Measurements from ENCODE around the gene HSPA1B.
"Not testable (repeated sequence)": the region's sequence is repeated elsewhere in the genome, so short reads cannot be mapped to it uniquely, and the experiment has no call there.

The HSPA1B gene

DNA sequence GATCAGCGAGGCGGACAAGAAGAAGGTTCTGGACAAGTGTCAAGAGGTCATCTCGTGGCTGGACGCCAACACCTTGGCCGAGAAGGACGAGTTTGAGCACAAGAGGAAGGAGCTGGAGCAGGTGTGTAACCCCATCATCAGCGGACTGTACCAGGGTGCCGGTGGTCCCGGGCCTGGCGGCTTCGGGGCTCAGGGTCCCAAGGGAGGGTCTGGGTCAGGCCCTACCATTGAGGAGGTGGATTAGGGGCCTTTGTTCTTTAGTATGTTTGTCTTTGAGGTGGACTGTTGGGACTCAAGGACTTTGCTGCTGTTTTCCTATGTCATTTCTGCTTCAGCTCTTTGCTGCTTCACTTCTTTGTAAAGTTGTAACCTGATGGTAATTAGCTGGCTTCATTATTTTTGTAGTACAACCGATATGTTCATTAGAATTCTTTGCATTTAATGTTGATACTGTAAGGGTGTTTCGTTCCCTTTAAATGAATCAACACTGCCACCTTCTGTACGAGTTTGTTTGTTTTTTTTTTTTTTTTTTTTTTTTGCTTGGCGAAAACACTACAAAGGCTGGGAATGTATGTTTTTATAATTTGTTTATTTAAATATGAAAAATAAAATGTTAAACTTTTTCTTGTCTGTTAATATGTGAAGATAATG, 2.2 kb downstream of the HSPA1B start:
- peak; percentile 64 to 66 for DNase-seq

DNA sequence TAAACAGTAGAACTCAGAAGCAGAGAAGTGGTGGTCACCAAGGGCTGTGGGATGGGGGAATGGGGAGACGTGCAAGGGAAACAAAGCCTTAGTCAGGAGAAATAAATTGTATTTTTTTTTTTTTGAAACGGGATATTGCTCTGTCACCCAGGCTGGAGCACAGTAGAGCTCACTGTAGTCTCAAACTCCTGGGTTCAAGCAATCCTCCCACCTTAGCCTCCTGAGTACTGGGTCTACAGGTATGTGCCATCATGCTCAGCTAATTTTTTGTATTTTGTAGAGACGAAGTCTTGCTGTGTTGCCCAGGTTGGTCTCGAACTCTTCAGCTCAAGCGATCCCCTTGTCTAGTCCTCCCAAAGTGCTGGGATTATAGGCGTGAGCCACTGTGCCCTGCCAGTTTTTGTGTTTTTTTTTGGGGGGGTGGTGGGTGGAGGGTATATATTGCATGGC, 3.4 kb downstream of the HSPA1B start:
- no peak for DNase-seq

DNA sequence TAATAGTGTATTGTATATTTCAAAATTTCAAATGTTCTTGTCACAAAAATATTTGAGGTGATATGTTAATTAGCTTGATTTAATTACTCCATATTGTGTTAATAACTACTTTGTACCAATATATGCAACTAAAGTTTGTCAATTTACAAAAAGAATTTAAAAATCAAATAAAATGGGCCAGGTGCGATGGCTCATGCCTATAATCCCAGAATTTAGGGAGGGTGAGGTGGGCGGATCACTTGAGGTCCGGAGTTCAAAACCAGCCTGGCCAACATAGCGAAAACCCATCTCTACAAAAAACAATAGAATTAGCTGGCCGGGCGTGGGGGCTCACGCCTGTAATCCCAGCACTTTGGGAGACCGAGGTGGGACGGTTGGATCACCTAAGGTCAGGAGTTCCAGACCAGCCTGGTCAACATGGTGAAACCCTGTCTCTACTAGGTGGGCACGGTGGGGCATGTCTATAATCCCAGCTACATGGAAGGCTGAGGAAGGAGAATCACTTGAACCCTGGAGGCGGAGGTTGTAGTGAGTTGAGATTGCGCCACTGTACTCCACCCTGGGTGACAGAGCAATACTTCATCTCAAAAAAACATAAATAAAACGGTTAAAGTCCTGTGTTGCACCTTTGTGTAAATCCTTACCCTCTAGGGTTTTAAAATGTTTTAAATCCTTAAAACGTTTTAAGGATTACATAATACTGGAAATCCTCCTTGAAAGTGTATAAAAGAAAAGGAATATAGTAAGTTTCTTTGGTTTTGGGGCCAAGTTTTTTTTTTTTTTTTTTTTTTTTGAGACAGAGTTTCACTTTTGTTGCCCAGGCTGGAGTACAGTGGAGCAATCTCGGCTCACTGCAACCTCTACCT, 4.0 kb downstream of the HSPA1B start:
- no peak for DNase-seq

DNA sequence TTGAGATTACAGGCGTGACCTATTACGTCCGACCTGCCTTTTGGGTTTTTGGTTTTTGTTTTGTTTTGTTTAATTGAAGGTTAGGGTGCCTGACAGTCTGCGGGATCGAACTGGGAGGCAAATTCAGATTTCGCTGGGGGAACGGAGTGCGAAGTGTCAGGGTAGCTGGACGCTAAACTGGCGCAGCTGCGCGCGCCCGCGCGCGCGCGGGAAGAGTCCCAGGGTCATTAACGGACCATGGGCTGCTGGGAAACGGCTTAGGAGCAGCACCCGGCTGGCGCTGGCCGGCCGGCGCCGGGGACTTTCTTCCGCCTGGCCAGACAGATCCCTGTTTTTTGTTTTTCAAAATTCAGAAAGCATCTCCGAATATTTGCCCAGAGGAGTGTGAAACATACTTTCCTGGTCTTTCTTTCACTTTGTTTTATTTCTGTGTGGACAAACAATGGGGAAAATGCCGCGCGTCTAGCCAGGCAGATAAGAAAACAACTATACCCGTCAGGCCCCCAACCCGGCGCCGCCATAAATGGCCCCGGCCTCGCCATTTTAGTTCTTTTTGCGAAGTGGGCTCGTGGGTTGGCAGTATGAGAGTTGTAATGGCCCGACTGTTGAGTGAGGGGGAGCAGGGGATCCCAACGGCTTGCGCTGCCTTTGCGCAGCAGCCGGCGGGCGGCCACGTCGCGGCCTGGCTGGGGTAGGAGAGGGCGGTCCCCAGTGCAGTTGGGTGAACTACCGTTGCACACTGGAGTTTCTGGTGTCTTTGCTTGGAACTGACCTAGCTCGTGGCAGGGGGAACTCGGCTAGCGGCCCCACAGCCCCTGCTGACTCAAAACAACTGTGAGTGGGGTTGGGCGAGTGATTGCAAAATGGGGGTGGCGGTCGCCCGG, 7.1 kb downstream of the HSPA1B start:
- peak; percentile 73 to 80 for DNase-seq

DNA sequence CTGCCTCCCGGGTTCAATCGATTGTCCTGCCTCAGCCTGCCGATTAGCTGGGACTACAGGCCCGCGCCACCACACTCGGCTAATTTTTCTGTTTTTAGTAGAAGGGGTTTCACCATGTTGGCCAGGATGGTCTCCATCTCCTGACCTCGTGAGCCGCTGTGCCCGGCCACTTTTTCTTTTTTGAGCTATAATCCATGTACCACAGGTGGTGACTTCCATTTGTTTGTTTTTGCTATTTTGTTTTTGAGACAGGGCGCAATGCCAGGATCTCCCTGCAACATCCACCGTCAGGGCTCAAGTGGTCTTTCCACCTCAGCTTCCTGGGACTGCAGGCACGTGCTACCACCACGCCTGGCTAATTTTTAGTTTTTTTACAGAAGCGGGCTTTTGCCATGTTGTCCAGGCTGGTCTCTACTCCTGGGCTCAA, 8.5 kb downstream of the HSPA1B start:
- DNase-seq, result no peak

DNA sequence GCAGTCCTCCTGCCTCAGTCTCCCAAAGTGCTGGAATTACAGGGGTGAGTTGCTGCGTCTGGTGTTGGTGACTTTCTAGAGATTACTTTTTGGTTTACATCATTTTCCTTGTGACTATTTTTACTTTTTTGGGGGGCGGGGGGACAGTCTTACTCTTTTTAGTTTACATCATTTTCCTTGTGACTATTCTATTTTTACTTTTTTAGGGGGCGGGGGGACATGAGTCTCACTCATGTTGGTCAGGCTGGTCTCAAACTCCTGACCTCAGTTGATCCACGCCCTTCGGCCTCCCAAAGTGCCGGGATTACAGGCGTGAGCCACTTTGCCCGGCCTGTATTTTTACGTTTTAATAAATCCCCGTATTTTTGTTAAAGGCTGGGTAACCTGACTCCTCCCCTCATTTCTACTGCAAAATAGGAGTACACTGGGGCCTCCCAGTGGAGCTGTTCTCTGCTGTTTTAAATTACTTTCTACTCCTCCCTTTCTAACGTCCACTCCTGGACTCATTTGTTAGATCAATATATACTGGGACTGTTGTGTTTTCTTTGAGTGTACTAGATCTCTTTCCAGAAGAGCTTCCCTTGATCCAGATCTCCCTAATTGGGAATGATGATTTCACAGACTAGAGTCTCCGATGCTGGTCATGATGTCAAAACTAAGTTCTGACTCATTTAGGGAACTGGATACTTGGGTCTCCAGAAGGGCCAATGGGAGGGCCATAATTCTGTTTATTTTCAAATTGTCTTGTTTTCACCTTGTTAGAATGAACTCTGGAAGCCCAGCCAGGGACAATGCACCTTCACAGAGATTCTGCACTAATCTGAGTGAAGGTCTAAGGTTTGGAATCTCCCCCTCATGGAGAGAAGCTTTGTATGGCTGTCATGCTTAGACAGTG, 9.2 kb downstream of the HSPA1B start:
- DNase-seq, result no peak

DNA sequence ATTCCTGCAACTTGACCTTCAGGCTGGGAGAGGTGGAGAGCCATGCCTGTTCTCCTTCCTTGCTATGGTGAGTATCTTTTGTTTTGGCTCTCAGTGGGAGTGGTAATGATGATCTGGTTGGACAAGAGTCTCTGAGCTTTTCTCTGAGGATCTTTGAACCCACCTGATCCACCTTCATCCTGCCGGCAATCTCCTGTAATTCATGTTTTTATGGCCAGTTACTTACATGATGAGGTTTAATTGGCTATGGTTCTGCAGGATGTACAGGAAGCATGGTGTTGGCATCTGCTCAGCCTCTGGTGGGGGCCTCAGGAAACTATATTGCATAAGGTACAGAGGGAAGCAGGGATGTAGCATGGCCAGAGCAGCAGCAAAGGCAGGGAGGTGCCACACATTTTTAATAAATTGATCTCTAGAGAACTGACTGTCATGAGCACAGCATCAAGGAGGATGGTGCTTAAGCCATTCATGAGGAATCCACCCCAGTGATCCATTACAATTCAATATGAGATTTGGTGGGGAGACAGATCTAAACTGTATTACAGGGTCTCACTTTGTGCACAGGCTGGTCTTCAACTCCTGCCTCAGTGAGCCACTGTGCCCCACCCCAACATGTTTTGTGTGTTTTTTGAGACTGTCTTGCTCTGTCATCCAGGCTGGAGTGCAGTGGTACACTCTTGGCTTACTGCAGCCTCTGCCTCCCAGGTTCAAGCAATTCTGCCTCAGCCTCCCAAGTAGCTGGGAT, 10.0 kb downstream of the HSPA1B start:
- DNase-seq, result peak; percentile 48 to 59

DNA sequence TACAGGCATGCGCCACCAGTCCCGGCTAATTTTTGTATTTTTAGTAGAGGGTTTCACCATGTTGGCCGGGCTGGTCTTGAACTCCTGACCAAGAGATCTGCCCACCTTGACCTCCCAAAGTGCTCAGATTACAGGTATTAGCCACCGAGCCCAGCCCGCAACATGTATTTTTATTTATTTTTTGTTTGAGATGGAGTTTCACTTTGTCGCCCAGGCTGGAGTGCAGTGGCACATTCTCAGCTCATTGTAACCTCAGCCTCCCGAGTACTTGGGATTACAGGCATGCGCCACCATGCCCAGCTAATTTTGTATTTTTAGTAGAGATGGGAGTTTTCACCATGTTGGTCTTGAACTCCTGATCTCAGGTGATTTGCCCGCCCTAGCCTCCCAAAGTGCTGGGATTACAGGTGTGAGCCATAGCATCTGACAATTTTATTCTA, 10.6 kb downstream of the HSPA1B start:
- DNase-seq, result not testable (repeated sequence)

DNA sequence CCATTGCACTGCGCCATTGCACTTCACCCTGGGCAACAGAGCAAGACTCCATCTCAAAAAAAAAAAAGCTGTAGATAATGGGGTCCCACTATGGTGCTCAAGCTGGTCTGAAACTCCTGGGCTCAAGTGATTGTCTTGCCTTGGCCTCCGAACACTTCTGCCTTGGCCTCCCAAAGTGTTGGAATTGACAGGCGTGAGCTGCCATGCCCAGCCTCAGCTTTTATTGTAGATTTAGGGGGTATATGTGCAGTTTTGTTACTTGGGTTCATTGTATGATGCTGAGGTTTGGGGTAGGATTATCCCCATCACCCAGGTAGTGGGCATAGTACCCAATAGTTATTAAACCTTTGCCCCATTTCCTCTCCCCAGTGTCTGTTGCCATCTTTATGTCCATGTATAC, 11.4 kb downstream of the HSPA1B start:
- no peak for DNase-seq

DNA sequence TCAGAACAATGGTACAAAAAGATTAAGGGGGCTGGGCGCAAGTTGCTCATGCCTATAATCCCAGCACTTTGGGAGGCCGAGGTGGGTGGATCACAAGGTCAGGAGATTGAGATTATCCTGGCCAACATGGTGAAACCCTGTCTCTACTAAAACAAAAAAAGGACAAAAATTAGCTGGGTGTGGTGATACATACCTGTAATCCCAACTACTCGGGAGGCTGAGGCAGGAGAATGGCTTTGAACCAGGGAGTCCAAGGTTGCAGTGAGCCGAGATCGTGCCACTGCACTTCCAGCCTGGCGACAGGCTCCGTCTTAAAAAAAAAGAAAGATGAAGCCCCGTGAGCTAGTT, 12.2 kb downstream of the HSPA1B start:
- not testable (repeated sequence) for DNase-seq

DNA sequence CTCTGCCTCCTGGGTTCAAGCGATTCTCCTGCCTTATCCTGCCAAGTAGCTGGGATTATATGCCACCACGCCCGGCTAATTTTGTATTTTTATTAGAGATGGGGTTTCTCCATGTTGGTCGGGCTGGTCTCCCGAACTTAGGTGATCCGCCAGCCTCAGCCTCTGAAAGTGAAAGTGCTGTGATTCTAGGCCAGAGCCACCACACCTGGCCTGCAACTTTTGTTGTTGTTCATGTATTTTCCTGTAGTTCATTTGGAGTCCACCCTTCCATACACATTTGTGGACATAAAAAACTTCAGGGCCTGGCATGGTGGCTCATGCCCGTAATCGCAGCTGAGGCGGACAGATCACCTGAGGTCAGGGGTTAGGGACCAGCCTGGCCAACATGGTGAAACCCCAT, 14.5 kb downstream of the HSPA1B start:
- no peak for DNase-seq

DNA sequence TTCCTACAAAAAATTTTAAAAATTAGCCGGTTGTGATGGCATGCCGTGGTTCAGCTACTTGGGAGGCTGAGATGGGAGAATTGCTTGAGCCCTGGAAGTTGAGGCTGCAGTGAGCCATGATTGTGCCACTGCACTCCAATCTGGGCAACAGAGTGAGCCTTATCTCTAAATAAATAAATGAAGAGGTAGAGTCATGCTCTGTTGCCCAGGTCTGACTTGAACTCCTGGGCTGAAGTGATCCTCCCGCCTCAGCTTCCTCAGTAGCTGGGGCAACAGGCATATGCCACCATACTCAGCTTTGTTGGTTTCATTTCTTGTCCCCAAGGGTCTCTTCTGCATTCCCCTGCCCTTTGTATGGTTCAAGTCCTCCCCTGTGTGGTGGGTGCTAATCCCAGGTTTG, 17.0 kb downstream of the HSPA1B start:
- no peak for DNase-seq

DNA sequence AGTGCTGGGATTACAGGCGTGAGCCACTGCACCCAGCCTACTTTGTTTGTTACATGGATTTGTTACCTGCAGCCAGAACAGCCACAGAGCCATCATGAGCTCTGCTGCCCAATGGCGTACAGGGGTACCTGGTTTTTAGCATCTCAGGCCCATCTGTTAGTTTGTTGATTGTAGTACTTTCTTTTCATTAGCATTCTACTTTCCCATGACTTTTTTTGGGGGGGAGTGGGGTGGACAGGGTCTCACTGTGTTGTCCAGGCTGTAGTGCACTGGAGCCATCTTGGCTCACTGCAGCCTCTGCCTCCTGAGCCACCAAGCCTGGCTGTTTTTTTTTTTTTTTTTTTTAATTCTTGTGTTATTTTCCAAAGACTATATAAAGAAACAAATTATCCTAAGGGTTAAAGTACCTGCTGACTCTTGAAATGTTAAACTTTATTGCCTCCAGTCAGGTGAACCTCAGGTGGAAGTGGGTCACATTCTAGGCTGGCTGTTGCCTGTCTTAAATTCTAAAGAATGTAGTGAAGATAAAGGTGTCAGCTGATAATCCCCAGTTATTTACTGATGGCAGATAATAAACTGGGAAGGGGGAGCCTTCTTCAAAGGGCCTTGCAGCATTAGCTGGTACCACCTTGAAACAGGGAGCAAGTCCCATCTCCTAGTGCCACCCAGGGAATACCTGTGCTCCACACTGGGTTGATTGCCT, 19.9 kb downstream of the HSPA1B start:
- no peak for DNase-seq

DNA sequence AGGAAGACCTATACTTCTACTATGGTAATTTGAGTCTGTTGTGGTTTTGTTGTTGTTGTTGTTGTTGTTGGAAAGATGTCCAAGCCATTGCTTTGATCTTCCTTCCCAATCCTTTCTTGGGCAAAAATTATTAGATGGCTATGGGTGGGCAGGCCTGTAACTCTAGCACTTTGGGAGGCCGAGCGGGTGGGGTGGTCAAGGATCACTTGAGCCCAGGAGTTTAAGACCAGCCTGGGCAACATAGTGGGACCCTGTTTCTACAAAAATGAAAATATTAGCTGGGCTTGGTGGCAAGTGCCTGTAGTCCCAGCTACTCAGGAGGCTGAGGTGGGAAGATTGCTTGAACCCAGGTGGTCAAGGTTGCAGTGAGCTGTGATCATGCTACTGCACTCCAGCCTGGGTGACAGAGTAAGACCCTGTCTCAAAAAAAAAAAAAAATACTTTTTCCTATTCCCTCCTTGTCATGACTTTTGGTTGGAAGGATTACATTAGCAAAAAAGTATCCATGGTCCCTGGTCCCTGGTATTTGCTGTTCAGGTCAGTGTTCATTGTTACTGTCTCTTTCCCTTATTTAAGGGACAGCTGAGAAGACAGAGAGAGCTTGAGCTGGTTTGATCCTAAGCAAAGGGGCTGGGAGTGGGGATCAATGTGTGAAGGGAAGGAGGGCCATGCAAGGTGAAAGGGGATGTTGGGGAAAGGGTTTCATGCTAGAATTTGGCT, 23.4 kb downstream of the HSPA1B start:
- DNase-seq, result no peak

DNA sequence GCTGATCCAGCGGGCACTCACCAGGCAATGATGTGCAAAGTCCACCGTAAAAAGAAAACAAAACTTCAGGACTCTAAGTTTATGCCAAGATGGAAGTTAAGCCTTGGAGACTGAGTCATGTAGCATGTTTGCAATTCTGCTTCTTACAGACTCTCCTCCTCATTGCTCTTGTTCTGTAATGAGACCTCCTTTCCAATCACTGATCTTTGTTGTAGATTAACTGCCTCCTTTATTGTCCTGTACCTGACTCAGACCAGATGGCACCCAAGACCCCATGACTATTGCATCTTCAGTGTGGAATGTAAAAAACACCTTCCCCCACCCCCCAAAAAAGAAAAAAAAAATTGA, 23.9 kb downstream of the HSPA1B start:
- DNase-seq, result no peak

DNA sequence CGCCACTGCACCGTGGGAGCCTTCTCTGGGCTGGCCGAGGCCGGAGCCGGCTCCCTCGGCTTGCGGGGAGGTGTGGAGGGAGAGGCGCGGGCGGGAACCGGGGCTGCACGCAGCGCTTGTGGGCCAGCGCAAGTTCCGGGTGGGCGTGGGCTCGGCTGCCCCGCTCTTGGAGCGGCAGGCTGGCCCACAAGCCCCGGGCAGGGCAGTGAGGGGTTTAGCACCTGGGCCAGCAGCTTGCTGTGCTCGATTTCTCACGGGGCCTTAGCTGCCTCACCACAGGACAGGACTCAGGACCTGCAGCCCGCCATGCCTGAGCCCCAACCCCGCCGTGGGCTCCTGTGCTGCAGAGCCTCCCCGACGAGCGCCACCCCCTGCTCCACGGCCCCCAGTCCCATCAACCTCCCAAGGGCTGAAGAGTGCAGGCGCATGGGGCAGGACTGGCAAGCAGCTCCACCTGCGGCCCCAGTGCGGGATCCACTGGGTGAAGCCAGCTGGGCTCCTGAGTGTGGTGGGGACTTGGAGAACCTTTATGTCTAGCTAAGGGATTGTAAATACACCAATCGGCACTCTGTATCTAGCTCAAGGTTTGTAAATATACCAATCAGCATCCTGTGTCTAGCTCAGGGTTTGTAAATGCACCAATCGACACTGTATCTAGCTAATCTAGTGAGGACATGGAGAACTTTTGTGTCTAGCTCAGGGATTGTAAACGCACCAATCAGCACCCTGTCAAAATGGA, 24.6 kb downstream of the HSPA1B start:
- not testable (repeated sequence) for DNase-seq

DNA sequence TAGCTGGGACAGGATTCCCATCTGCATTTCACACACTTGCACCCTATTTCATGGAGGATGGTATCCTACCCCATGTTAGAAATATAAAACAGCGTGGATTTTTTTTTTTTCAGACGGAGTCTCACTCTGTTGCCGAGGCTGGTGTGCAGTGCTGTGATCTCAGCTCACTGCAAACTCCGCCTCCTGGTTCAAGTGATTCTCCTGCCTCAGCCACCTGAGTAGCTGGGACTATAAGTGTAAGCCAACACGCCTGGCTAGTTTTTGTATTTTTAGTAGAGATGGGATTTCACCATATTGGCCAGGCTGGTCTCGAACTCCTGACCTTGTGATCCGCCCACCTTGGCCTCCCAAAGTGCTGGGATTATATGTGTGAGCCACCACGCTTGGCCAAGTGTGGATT, 30.2 kb downstream of the HSPA1B start:
- DNase-seq, result not testable (repeated sequence)

DNA sequence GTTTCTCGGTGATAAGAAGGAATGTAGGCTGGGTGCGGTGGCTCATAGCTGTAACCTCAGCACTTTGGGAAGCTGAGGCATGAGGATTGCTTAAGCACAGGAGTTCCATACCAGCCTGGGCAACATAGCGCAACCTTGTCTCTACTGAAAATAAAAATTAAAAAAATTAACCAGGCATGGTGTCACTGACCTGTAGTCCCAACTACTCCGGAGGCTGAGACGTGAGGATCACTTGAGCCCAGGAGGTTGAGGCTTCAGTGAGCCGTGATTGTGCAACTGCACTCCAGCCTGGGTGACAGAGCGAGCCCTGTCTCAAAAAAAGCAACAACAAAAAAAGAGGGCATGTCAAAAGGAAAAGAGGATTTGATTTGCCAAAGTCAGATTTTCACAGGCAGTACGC, 31.2 kb downstream of the HSPA1B start:
- no peak for DNase-seq

DNA sequence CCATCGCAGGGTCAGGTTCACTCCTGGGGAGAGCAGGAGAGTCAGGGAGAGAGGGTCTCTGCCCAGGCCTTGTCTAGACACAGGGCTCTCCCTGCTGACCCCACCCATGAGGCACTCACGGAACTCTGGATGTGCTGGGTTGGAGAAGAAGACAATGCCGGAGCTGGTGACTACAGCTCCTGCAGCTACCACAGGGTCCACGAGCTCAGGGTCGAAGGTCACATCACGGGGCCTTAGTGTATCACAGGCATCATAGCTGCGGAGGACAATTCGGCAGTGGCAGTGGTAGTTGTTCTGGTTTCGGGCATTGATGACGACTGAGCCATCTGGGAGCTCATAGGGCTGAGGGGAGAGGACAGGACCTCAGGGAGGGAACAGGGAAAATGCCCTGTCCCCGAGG, 32.4 kb downstream of the HSPA1B start:
- DNase-seq, result no peak

DNA sequence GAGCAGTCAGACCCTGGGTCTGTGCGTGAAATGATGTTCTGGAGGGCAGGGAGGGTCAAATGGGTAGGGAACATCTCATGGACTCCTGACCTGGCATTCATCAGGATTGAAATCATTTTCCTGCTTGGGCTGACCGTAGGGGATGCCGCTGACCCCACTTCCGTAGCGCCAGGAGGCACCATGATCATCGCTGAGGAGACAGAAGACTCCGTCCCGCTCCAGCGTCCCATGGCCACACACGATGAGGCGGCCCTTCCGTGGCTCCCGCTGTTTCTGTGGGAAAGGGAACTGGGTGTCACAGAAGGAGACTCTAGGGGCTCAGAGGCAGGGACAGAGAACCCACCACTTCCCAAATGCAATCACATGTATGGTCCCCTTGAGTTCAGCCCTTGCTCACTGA, 32.8 kb downstream of the HSPA1B start:
- no peak for DNase-seq
